Measurements from ENCODE around the gene ENPP4. TPM values are rescaled to one million over a fixed set of nuclear protein-coding genes. Genes with fewer than 3 reads are reported as not detected.
A peak's percentile ranks its signal among the peaks of the same experiment; 100 is the strongest.

The ENPP4 gene
- total RNA-seq, 2 donors from 2014 or later, result 21.8 to 32.2 TPM

DNA sequence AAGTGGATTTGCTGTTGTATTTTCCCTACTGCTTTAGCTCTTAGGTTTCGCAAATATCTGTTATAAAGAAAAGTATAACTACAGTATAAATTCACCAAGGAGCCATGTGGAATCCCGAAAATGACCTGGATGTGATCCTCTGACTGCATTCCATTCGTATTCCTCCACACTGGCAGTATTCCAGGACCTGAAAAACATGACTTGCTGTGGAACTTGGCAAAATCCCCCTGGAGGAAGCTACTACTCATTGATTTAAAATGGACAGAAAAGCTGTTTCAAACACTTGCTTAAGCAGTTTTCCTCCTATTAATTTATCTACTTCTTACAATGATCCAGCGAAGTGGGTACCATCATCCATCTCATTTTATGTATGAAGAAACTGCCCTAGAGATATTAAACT, 54.3 kb downstream of the ENPP4 start:
- Histone ChIP-seq H3K4me1 (ENCODE audit: control insufficient read depth in 1 of 2, low read depth in 2 of 2) (peaks cover 3 to 35% of the 10 kb centered on the region in 2 donors), H3K27ac (no peak overlapping the region), H3K9me3 (no peaks in the 10 kb centered on the region), H3K4me3 (no peak overlapping the region), H3K27me3 (replicated peaks; ENCODE audit: insufficient read depth) (no peaks in the 10 kb centered on the region), H3K36me3 (no peaks in the 10 kb centered on the region)
- TF ChIP-seq, protein P1, sequence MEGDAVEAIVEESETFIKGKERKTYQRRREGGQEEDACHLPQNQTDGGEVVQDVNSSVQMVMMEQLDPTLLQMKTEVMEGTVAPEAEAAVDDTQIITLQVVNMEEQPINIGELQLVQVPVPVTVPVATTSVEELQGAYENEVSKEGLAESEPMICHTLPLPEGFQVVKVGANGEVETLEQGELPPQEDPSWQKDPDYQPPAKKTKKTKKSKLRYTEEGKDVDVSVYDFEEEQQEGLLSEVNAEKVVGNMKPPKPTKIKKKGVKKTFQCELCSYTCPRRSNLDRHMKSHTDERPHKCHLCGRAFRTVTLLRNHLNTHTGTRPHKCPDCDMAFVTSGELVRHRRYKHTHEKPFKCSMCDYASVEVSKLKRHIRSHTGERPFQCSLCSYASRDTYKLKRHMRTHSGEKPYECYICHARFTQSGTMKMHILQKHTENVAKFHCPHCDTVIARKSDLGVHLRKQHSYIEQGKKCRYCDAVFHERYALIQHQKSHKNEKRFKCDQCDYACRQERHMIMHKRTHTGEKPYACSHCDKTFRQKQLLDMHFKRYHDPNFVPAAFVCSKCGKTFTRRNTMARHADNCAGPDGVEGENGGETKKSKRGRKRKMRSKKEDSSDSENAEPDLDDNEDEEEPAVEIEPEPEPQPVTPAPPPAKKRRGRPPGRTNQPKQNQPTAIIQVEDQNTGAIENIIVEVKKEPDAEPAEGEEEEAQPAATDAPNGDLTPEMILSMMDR (IDR thresholded peaks at IDR 0.05), result no peak
- no peak for ATAC-seq (ENCODE audit: insufficient number of reproducible peaks, low FRiP score, low read depth)
- peak; percentile 21 for DNase-seq (ENCODE audit: low spot score)

DNA sequence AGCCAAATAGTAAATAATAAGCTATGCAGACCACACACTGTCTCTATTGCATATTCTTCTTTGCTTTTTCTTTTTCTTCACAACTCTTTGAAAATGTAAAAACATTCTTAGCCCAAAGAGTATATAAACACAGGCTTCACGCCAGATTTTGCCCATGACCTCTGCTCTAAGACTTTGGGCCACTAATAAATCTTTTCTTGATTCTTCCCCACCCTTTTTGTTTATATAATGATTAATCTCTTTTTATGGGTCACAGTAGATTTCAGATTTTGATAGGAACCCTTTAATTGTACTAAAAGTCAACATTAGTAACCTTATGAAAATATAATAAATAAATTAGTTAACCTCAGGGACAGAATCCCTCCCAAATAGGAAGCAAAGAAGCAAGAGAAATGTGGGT, 56.8 kb downstream of the ENPP4 start:
- Histone ChIP-seq H3K4me3 (no peak overlapping the region), H3K27me3 (replicated peaks; ENCODE audit: insufficient read depth) (no peaks in the 10 kb centered on the region), H3K9me3 (no peaks in the 10 kb centered on the region), H3K27ac (no peak overlapping the region), H3K4me1 (ENCODE audit: control insufficient read depth in 1 of 2, low read depth in 2 of 2) (peaks cover 11 to 52% of the 10 kb centered on the region in 2 donors), H3K36me3 (no peaks in the 10 kb centered on the region)
- TF ChIP-seq, protein P1 (IDR thresholded peaks at IDR 0.05), result no peak
- DNase-seq (ENCODE audit: low spot score) (no peak), ATAC-seq (ENCODE audit: insufficient number of reproducible peaks, low FRiP score, low read depth) (no peak)

DNA sequence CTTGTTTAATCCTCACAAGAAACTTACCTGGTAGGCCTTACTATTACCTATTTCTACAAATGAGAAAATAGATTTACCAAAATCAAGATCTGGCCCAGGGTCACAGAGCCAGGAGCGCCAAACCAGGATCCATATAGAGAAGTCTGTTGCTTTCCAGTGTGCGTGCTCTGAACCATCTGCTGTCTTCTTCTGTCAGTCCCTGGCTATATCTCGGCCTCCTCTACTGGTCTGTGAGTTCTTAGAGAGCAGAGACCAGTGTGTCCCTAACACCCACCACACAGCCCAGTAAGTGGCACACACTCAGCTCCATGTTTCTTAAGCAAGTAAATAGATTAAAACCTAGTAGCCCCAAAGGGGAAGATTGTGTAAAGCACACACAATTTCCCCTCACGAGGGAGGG, 59.9 kb downstream of the ENPP4 start:
- peak overlapping the region in 1 of 2 donors; percentile 69 for H3K27ac ChIP-seq
- no peaks in the 10 kb centered on the region for H3K27me3 ChIP-seq (replicated peaks; ENCODE audit: insufficient read depth)
- H3K9me3 ChIP-seq, result no peaks in the 10 kb centered on the region
- H3K4me3 ChIP-seq, result no peak overlapping the region
- TF ChIP-seq, protein P1 (IDR thresholded peaks at IDR 0.05), result no peak
- peaks cover 21 to 57% of the 10 kb centered on the region in 2 donors for H3K4me1 ChIP-seq (ENCODE audit: control insufficient read depth in 1 of 2, low read depth in 2 of 2)
- no peak for ATAC-seq (ENCODE audit: insufficient number of reproducible peaks, low FRiP score, low read depth)
- DNase-seq (ENCODE audit: low spot score), result no peak
- no peaks in the 10 kb centered on the region for H3K36me3 ChIP-seq

DNA sequence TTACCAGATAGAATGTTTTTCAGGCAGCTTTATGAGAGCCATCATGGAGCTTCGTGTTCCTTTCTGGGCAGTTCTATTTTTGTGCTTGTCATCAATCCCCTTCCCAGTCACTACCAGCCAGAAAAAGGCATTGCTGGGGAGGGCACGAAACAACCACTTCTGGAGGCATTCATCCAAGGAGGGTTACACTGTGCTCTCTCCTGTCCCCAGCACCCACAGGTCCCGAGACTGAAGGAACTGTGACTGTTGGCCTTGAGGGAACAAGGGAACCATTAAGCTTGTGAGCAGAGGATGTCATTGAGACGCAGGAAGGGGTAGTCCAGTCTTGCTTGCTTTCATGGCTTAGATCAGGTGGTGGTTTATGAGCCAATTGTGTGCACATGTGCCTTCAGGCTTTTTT, 61.1 kb downstream of the ENPP4 start:
- H3K9me3 ChIP-seq, result no peaks in the 10 kb centered on the region
- TF ChIP-seq, protein P1 (IDR thresholded peaks at IDR 0.05), result no peak
- ATAC-seq (ENCODE audit: insufficient number of reproducible peaks, low FRiP score, low read depth), result no peak
- no peaks in the 10 kb centered on the region for H3K27me3 ChIP-seq (replicated peaks; ENCODE audit: insufficient read depth)
- H3K4me1 ChIP-seq (ENCODE audit: control insufficient read depth in 1 of 2, low read depth in 2 of 2), result peaks cover 21 to 48% of the 10 kb centered on the region in 2 donors
- no peak overlapping the region for H3K4me3 ChIP-seq
- peak overlapping the region; percentile 69 to 71 for H3K27ac ChIP-seq
- DNase-seq (ENCODE audit: low spot score), result no peak
- H3K36me3 ChIP-seq, result no peaks in the 10 kb centered on the region

DNA sequence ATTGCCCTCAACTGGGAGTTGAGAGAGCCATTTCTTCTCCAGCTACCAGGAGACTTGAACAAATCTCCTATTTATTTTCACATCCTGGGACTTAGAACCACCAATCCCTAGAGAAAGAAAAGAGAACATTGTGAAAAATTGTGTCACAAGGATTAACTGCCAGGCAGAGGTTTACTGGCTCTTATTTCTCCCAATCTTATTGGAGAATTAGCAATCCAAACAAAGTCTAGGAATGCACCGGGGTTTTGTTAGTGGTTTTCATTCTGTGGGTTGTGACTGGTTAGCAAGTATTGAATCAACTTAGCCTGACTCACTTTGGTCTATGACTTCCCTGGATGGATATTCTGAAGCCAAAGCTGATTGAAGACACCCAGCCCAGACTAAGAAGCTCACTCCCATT, 62.2 kb downstream of the ENPP4 start:
- DNase-seq (ENCODE audit: low spot score), result no peak
- peak; percentile 65 for ATAC-seq (ENCODE audit: insufficient number of reproducible peaks, low FRiP score, low read depth)
- Histone ChIP-seq H3K36me3 (no peaks in the 10 kb centered on the region), H3K27ac (peak overlapping the region; percentile 69 to 71), H3K9me3 (no peaks in the 10 kb centered on the region), H3K27me3 (replicated peaks; ENCODE audit: insufficient read depth) (no peaks in the 10 kb centered on the region), H3K4me3 (no peak overlapping the region), H3K4me1 (ENCODE audit: control insufficient read depth in 1 of 2, low read depth in 2 of 2) (peaks cover 18 to 37% of the 10 kb centered on the region in 2 donors)
- TF ChIP-seq, protein P1 (IDR thresholded peaks at IDR 0.05), result no peak

Other genes starting within 250 kb of the ENPP4 start
- 1 to 10 TPM; 2.2 to 2.6 TPM for gene CLIC5, start 114.1 kb upstream of the ENPP4 start, total RNA-seq
- 1 to 10 TPM; 2.7 to 9.4 TPM for gene ENPP5, start 41.0 kb downstream of the ENPP4 start, total RNA-seq